ENCODE data around the gene LCN9. TPM values are rescaled to one million over a fixed set of nuclear protein-coding genes. Genes with fewer than 3 reads are reported as not detected.

The LCN9 gene
- total and polyA plus RNA-seq, 12 donors = not detected

DNA sequence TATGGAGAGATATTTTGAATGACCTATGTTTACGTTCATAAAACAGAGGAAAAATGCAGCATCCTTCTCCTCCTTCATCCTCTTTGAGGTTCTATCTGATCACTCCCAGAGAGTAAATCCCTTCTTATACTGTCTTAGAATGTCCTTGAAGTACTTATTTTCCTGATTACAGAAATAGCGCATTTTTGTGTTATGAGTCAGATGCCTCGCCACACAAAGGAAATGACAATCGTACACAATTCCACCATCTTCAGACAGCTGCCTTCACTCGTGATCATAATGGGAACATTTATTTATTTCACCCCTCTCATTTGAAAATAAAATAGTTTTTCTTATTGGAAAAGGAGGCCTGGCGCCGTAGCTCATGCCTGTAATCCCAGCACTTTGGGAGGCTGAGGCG lies 21.4 kb upstream of the LCN9 start:
- no peak for ATAC-seq
- Histone ChIP-seq H3K4me3 (no peak overlapping the region), H3K9me3 (peaks cover 0 to 36% (median 24%) of the 10 kb centered on the region in 11 donors), H3K4me1 (no peaks in the 10 kb centered on the region), H3K27me3 (peaks cover 0 to 20% (median 10%) of the 10 kb centered on the region in 7 donors), H3K36me3 (no peaks in the 10 kb centered on the region), H3K27ac (no peak overlapping the region)
- WGBS, 2 donors = 60 to 67% methylated on average over 8 of the region's 8 CpGs
- TF ChIP-seq, protein P1, sequence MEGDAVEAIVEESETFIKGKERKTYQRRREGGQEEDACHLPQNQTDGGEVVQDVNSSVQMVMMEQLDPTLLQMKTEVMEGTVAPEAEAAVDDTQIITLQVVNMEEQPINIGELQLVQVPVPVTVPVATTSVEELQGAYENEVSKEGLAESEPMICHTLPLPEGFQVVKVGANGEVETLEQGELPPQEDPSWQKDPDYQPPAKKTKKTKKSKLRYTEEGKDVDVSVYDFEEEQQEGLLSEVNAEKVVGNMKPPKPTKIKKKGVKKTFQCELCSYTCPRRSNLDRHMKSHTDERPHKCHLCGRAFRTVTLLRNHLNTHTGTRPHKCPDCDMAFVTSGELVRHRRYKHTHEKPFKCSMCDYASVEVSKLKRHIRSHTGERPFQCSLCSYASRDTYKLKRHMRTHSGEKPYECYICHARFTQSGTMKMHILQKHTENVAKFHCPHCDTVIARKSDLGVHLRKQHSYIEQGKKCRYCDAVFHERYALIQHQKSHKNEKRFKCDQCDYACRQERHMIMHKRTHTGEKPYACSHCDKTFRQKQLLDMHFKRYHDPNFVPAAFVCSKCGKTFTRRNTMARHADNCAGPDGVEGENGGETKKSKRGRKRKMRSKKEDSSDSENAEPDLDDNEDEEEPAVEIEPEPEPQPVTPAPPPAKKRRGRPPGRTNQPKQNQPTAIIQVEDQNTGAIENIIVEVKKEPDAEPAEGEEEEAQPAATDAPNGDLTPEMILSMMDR (IDR thresholded peaks at IDR 0.05) = no peak
- no peak for DNase-seq
- intact Hi-C loops (cut with DNase I) = no loop called here

DNA sequence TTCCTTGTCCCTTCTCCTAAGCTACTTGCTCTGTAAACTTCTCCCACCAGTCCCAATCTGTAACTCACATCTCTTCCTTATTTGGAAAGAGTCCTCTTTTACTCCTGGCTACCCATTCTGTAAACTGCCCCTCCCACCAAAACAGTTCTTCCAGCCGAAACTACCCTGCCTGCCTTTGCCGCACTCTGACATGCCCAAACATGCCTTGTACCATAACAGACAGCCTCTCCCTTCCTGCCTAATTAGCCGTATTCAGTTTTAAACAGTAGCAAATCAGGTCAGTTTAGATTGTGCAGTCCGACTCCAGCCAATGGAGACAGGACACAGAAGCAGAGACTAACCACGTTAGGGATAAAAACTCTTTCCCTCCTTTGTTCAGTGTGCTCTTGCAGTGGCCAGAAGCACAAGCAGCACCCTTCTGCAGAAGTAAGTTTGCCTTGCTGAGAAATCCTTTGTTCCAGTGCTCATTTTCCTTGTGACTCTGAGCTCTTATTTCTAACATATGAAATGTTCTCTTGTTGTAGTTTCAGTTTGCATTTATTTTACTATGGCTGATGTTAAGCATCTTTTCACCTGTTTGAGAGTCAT lies 18.4 kb upstream of the LCN9 start:
- WGBS, 2 donors = 82 to 86% methylated on average over 5 of the region's 5 CpGs
- peaks cover 0 to 66% (median 40%) of the 10 kb centered on the region in 11 donors for H3K9me3 ChIP-seq
- ATAC-seq = no peak
- H3K4me3 ChIP-seq = no peak overlapping the region
- H3K27me3 ChIP-seq = peaks cover 0 to 11% (median 3%) of the 10 kb centered on the region in 7 donors
- TF ChIP-seq, protein P1 (IDR thresholded peaks at IDR 0.05) = no peak
- H3K4me1 ChIP-seq = no peaks in the 10 kb centered on the region
- H3K27ac ChIP-seq = no peak overlapping the region
- no peak for DNase-seq
- intact Hi-C loops (cut with DNase I) = no loop called here
- H3K36me3 ChIP-seq = no peaks in the 10 kb centered on the region

DNA sequence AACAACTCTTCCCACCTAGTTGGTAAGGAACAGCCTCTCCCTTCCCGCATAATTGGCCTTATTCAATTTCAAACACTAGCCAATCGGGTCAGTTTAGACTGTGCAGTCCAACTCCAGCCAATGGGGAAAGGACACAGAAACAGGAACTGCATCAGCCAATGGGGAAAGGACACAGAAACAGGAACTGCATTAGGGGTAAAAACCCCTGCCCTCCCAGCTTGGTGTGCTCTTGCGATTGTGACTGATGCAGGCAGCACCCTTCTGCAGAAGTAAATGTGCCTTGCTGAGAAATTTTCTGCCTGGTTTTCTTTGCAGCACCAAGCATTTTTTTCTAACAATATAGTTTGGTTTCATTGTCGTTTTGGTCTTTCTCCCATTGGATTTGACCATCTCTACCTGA lies 15.2 kb upstream of the LCN9 start:
- H3K27ac ChIP-seq = no peak overlapping the region
- DNase-seq = no peak
- H3K4me1 ChIP-seq = no peaks in the 10 kb centered on the region
- H3K36me3 ChIP-seq = no peaks in the 10 kb centered on the region
- H3K27me3 ChIP-seq = peaks cover 0 to 10% (median 0%) of the 10 kb centered on the region in 7 donors
- TF ChIP-seq, protein P1 (IDR thresholded peaks at IDR 0.05) = no peak
- intact Hi-C loops (cut with DNase I) = no loop called here
- ATAC-seq = no peak
- 84 to 85% methylated on average over 4 of the region's 4 CpGs for WGBS, 2 donors
- H3K9me3 ChIP-seq = peaks cover 0 to 77% (median 40%) of the 10 kb centered on the region in 11 donors
- H3K4me3 ChIP-seq = no peak overlapping the region

DNA sequence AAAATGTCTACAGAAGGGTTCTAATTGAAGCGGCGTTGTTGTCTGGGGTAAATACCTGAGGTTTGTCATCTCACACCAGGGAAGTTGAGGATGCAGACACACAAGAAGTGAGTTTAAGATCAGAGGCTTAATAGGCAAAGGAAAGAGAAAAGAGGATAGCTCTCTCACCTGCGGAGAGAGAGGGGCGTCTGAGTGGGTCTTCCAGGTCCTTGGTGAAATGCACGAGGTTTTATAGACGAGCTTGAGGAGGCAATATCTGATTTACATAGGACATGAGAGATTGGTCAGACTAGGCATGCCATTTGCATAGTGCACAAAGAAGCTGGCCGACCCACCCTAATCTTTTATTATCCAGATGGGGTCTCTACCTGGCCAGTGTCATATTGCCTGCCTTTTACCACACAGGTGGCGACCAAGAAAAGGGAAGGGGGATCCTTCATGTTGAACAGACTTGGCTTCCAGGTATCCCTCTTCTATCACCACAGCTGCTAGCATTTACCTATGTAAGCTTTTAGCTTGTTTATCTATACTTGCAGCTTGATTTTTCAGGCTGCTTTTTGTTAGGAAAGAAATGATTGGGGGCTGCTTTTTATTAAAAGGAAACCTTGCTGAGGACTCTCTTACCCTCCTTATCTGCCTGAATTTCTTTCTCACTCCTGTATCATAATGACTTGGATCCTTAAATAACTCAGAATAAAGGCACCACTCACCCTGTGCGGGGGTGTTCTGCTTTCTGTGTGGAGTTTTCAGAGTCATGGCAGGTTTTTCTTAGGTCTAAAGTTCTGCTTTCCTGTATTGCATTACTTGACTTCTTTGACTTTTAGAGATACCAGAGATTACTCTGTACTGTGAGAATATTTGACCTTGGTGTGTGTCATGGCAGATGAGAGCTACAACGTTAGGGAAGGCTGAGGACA lies 14.4 kb upstream of the LCN9 start:
- H3K27me3 ChIP-seq = peaks cover 0 to 10% (median 0%) of the 10 kb centered on the region in 7 donors
- ATAC-seq (no peak), DNase-seq (no peak)
- H3K9me3 ChIP-seq = peaks cover 0 to 72% (median 39%) of the 10 kb centered on the region in 11 donors
- intact Hi-C loops (cut with DNase I) = no loop called here
- TF ChIP-seq, protein P1 (IDR thresholded peaks at IDR 0.05) = no peak
- H3K4me3 ChIP-seq = no peak overlapping the region
- no peak overlapping the region for H3K27ac ChIP-seq
- no peaks in the 10 kb centered on the region for H3K36me3 ChIP-seq
- WGBS, 2 donors = 75% methylated on average over 10 of the region's 10 CpGs
- no peaks in the 10 kb centered on the region for H3K4me1 ChIP-seq

Measured in heart right ventricle (tissue), 16 donors.